SIG-M5 treated with dmso at 0.1 percent for 504 hours (cell line): ENCODE measurements around the gene LRRC58.

ENCODE experiments used
- DNase-seq: peaks from one replicate; lab custom pipeline; 2025; ENCODE audit not compliant: unreplicated experiment; lab: John Stamatoyannopoulos, UW

LRRC58 gene

GRCh38 chr3:120280566-120280965 is 68.6 kb downstream of the LRRC58 start:
- DNase-seq = no peak

GRCh38 chr3:120280026-120280425 is 69.1 kb downstream of the LRRC58 start:
- no peak for DNase-seq

GRCh38 chr3:120276767-120277166 is 72.4 kb downstream of the LRRC58 start:
- DNase-seq = no peak

GRCh38 chr3:120275618-120276017 is 73.5 kb downstream of the LRRC58 start:
- DNase-seq = no peak

GRCh38 chr3:120274739-120275167 is 74.4 kb downstream of the LRRC58 start:
- DNase-seq = no peak
